ENCODE measurements around the gene FAM135A. TPM values are rescaled to one million over a fixed set of nuclear protein-coding genes. Genes with fewer than 3 reads are reported as not detected.

FAM135A gene
- total and polyA plus RNA-seq, 2 of the 13 experiments (the other 11 are each of a cell fraction or from before 2014, with no cell fraction given): 26.9 to 31.5 TPM

DNA sequence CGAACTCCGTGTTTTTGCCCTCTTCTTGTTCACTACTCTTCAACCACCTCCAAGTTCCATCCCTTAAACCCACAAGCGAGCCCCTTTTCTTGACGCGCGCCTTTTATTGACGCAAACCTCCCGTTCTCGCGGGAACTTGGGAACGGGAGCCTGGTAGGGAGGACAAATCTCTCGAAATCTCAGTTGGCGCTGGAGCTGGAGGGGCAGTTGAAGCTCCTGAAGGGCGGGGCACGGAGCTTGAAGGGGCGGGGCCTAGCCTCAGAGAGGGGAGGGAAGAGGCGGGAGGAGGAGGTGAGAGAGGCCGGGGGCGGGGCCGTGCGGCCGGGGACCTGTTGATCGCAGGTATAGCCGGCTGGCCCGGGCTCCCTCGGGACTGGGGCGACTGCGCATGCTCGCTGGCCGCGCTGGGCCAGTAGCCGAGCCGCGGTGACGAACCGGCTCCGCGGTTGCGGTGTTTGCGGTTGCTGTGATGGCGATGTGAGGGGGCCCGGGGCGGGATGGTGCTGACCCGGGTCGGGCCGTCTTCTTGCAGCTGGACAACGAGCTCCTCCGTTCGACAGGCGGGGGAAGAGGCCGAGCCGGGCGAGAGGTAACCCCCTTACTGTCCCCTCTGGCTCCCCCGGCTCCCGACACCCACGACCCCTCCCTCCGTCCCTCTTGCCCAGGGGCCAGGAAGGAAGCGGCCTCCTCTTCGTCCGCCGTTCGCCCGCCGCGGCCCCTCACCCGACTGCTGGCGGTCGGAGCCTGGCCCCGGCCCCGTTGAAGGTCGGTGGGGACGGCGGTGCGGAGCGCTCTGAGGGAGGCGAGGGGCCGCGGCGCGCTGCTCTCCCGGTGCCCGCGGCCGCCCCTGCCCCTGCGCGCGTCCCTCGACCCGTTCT, at the start of gene FAM135A (continued):
- TF ChIP-seq, protein P1, sequence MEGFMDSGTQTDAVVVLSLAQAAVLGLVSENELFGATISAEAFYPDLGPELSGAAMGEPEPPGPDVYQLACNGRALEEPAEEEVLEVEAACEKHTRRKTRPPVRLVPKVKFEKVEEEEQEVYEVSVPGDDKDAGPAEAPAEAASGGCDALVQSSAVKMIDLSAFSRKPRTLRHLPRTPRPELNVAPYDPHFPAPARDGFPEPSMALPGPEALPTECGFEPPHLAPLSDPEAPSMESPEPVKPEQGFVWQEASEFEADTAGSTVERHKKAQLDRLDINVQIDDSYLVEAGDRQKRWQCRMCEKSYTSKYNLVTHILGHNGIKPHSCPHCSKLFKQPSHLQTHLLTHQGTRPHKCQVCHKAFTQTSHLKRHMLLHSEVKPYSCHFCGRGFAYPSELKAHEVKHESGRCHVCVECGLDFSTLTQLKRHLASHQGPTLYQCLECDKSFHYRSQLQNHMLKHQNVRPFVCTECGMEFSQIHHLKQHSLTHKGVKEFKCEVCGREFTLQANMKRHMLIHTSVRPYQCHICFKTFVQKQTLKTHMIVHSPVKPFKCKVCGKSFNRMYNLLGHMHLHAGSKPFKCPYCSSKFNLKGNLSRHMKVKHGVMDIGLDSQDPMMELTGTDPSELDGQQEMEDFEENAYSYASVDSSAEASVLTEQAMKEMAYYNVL (CRISPR knock-in tag; IDR thresholded peaks at IDR 0.05; ENCODE audit: borderline replicate concordance): 0 out of 2 replicates have a peak, but pooled peaks have one; percentile 19
- TF ChIP-seq ATF7 (IDR thresholded peaks at IDR 0.05) (no peak), ATF7 (CRISPR knock-in tag; IDR thresholded peaks at IDR 0.05) (no peak), YEATS2 (CRISPR knock-in tag; IDR thresholded peaks at IDR 0.05; ENCODE audit: borderline replicate concordance) (peak; percentile 95), YEATS4 (CRISPR knock-in tag; IDR thresholded peaks at IDR 0.05; ENCODE audit: borderline replicate concordance) (peak; percentile 68; the same call in 1 of the 2 replicates), POGZ (CRISPR knock-in tag; IDR thresholded peaks at IDR 0.05) (peak; percentile 99), RBAK (CRISPR knock-in tag; IDR thresholded peaks at IDR 0.05) (no peak), ZNF44 (CRISPR knock-in tag; IDR thresholded peaks at IDR 0.05) (peak; percentile 46; the same call in 1 of the 2 replicates), CHD2 (IDR thresholded peaks at IDR 0.05; ENCODE audit: low read depth, low read length) (peak; percentile 99), ZFX (CRISPR knock-in tag; IDR thresholded peaks at IDR 0.05; ENCODE audit: low read depth) (peak; percentile 63), NFRKB (IDR thresholded peaks at IDR 0.05) (no peak), ZNF441 (CRISPR knock-in tag; IDR thresholded peaks at IDR 0.05; ENCODE audit: borderline replicate concordance) (peak; percentile 64; the same call in 1 of the 2 replicates), ZSCAN20 (CRISPR knock-in tag; IDR thresholded peaks at IDR 0.05; ENCODE audit: borderline replicate concordance) (0 out of 2 replicates have a peak, but pooled peaks have one; percentile 29), HNRNPLL (IDR thresholded peaks at IDR 0.05; ENCODE audit: low read depth, low read length, poor library complexity, severe bottlenecking) (peak; percentile 96)
- TF ChIP-seq, protein P2, sequence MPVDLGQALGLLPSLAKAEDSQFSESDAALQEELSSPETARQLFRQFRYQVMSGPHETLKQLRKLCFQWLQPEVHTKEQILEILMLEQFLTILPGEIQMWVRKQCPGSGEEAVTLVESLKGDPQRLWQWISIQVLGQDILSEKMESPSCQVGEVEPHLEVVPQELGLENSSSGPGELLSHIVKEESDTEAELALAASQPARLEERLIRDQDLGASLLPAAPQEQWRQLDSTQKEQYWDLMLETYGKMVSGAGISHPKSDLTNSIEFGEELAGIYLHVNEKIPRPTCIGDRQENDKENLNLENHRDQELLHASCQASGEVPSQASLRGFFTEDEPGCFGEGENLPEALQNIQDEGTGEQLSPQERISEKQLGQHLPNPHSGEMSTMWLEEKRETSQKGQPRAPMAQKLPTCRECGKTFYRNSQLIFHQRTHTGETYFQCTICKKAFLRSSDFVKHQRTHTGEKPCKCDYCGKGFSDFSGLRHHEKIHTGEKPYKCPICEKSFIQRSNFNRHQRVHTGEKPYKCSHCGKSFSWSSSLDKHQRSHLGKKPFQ (CRISPR knock-in tag; IDR thresholded peaks at IDR 0.05; ENCODE audit: insufficient replicate concordance): peak; percentile 37
- TF ChIP-seq, protein P3, sequence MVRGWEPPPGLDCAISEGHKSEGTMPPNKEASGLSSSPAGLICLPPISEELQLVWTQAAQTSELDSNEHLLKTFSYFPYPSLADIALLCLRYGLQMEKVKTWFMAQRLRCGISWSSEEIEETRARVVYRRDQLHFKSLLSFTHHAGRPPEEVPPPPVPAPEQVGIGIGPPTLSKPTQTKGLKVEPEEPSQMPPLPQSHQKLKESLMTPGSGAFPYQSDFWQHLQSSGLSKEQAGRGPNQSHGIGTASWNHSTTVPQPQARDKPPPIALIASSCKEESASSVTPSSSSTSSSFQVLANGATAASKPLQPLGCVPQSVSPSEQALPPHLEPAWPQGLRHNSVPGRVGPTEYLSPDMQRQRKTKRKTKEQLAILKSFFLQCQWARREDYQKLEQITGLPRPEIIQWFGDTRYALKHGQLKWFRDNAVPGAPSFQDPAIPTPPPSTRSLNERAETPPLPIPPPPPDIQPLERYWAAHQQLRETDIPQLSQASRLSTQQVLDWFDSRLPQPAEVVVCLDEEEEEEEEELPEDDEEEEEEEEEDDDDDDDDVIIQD (CRISPR knock-in tag; IDR thresholded peaks at IDR 0.05; ENCODE audit: low read depth): peak; percentile 99
- TF ChIP-seq, protein P4, sequence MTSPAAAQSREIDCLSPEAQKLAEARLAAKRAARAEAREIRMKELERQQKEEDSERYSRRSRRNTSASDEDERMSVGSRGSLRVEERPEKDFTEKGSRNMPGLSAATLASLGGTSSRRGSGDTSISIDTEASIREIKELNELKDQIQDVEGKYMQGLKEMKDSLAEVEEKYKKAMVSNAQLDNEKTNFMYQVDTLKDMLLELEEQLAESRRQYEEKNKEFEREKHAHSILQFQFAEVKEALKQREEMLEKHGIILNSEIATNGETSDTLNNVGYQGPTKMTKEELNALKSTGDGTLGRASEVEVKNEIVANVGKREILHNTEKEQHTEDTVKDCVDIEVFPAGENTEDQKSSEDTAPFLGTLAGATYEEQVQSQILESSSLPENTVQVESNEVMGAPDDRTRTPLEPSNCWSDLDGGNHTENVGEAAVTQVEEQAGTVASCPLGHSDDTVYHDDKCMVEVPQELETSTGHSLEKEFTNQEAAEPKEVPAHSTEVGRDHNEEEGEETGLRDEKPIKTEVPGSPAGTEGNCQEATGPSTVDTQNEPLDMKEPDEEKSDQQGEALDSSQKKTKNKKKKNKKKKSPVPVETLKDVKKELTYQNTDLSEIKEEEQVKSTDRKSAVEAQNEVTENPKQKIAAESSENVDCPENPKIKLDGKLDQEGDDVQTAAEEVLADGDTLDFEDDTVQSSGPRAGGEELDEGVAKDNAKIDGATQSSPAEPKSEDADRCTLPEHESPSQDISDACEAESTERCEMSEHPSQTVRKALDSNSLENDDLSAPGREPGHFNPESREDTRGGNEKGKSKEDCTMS (CRISPR knock-in tag; conservative IDR thresholded peaks at IDR 0.05): no peak
